ENCODE results near the gene VAT1L.
"Not testable (repeated sequence)": the region's sequence is repeated elsewhere in the genome, so short reads cannot be mapped to it uniquely, and the experiment has no call there.

Gene VAT1L

DNA sequence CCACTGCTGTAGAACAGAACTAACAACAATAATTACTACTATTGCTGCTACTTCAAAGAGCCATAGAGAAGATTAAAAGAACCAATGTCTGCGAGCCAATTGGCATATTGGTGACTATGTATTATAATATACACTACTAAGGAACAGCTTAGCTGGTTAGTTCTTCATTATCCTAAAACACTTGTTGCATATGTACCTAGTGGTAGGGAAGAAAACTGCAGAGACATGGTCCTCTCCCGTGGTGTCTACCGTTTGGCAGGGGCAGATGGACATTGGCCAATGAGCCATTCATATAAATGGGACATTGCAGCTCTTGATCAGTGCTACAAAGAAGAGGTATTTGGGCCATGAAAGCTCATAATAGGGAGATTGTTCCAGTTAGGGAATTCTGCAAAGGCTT, 187.6 kb downstream of the VAT1L start:
- TF ChIP-seq ZFX (IDR thresholded peaks at IDR 0.05; ENCODE audit: borderline replicate concordance) = no peak
- TF ChIP-seq, protein P1, sequence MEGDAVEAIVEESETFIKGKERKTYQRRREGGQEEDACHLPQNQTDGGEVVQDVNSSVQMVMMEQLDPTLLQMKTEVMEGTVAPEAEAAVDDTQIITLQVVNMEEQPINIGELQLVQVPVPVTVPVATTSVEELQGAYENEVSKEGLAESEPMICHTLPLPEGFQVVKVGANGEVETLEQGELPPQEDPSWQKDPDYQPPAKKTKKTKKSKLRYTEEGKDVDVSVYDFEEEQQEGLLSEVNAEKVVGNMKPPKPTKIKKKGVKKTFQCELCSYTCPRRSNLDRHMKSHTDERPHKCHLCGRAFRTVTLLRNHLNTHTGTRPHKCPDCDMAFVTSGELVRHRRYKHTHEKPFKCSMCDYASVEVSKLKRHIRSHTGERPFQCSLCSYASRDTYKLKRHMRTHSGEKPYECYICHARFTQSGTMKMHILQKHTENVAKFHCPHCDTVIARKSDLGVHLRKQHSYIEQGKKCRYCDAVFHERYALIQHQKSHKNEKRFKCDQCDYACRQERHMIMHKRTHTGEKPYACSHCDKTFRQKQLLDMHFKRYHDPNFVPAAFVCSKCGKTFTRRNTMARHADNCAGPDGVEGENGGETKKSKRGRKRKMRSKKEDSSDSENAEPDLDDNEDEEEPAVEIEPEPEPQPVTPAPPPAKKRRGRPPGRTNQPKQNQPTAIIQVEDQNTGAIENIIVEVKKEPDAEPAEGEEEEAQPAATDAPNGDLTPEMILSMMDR (IDR thresholded peaks at IDR 0.05) = 0 out of 2 replicates have a peak, but pooled peaks have one; percentile 5
- no peak overlapping the region for H3K27ac ChIP-seq

DNA sequence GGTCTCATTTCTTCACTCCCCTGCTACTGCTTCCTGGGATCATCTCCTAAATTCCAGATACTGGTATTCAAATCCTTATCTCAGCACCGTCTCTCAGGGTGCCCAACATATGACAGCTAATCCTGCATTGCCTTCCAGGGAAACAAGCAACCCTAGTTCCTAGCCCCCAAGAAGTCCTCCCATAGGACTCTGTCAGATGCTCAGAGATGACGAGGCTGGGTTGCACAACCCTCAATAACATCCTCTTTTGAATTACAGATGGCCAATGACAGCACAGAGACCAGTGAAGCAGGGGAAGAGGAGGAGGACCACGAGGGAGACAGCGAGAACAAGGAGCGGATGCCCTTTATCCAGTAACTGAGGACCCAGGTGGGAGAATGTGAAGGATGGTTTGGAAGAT, 189.0 kb downstream of the VAT1L start:
- no peak overlapping the region for H3K27ac ChIP-seq
- TF ChIP-seq, protein P1 (IDR thresholded peaks at IDR 0.05) = no peak
- TF ChIP-seq ZFX (IDR thresholded peaks at IDR 0.05; ENCODE audit: borderline replicate concordance) = no peak

DNA sequence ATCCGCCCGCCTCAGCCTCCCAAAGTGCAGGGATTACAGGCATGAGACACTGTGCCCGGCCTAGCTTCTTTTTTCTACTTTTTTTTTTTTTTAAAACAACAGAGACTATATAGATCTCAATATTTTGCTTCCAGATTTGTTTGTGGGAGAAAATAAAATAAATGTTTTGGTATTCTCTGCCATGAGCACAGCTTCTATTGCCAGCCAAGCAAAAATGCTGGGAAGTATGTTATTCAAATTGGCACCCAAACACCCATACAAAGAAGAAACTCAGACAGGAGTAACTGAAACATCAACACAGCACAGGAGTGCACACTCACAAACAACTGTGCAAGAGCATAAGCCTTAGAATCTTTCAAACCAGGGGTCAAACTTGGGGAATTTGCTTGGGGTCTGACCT, 196.7 kb downstream of the VAT1L start:
- TF ChIP-seq, protein P1 (IDR thresholded peaks at IDR 0.05) = no peak
- no peak for TF ChIP-seq ZFX (IDR thresholded peaks at IDR 0.05; ENCODE audit: borderline replicate concordance)

DNA sequence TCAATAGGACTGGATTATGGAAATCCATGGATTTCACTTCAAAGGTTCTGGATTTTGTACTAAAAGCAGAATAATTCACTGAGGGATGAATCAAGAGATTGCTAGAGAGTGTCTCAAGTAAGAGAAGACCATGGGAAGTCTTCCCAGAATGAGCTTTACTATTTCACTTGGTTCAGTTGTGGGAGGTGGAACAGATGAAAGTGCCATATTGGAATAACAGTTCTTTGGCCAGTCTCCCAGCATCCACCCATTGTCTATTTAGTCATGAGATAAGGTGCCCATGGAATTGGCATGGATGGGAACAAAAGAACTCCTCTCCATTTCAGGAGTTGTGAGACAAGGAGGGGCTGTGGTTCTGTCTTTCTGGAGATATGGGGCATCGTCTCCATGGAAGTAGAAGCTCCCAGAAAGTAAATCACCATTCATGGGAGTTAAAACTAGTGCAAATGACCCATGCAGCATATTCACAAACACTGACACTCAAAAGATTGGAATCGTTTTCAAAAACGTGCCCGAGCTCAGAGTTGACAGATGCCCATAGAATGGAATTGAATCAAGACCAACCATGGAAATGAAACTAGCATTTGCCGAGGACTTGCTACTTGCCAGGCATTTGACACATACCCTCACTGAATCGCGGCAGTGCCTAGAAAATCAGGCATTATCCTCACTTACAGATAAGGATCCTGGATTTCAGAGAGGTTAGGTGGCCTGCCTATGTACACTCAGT, 197.8 kb downstream of the VAT1L start:
- H3K27ac ChIP-seq = no peak overlapping the region
- TF ChIP-seq, protein P1 (IDR thresholded peaks at IDR 0.05) = no peak
- TF ChIP-seq ZFX (IDR thresholded peaks at IDR 0.05; ENCODE audit: borderline replicate concordance) = no peak

More for the DNA sequence above, 196.7 kb downstream of the VAT1L start:
- H3K27ac ChIP-seq = no peak overlapping the region

DNA sequence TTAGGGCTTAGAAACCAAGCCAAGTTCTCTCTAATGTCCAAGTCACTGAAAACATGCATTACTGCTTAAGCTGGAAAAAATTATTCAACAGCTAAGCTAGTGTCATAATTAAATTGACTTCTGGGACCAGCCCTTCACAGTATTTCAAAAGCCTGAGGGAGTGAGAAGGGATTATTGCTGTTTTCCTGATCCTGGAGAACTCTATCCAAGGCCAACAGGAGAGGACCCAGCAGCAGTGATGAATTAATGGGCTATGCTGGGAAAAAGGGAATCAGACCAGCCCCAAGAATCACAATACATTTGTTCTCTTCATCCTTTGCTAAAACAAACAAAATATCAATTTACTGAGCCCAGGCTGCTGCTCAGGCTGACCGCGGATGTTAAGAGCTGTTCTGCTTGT, 199.4 kb downstream of the VAT1L start:
- TF ChIP-seq ZFX (IDR thresholded peaks at IDR 0.05; ENCODE audit: borderline replicate concordance) = no peak
- TF ChIP-seq, protein P1 (IDR thresholded peaks at IDR 0.05) = no peak
- no peak overlapping the region for H3K27ac ChIP-seq

DNA sequence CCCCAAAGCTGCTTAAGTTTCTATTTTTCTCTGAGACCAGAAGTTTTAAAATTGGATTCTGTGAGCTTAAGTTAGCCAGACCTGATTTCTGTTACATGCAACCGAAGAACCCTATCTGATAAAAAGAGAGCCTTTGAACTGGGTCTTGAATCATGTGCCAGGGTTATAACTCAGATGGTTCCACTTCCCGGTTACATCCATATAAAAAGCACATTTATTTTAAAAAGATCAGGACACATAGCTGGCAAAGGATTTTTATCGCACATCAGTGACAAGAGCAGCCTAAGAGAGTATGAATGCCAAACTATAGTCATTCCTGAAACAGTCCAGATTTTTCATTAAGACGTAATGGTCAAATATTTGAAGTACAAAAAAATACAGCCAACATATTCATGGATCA, 201.5 kb downstream of the VAT1L start:
- TF ChIP-seq ZFX (IDR thresholded peaks at IDR 0.05; ENCODE audit: borderline replicate concordance) = no peak
- TF ChIP-seq, protein P1 (IDR thresholded peaks at IDR 0.05) = no peak
- no peak overlapping the region for H3K27ac ChIP-seq

DNA sequence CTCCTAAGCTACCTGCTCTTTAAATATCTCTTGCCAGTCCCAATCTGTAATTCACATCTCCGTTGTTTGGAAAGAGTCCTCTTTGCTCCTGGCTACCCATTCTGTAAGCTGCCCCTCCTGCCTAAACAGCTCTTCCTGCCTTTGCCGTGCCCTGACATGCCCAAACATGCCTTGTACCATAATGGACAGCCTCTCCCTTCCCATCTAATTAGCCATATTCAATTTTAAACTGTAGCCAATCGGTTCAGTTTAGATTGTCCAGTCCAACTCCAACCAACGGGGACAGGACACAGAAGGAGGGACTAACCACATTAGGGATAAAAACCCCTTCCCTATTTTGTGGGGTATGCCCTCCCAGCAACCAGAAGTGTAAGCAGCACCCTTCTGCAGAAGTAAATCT, 203.3 kb downstream of the VAT1L start:
- H3K27ac ChIP-seq = no peak overlapping the region
- no peak for TF ChIP-seq ZFX (IDR thresholded peaks at IDR 0.05; ENCODE audit: borderline replicate concordance)
- TF ChIP-seq, protein P1 (IDR thresholded peaks at IDR 0.05) = no peak

DNA sequence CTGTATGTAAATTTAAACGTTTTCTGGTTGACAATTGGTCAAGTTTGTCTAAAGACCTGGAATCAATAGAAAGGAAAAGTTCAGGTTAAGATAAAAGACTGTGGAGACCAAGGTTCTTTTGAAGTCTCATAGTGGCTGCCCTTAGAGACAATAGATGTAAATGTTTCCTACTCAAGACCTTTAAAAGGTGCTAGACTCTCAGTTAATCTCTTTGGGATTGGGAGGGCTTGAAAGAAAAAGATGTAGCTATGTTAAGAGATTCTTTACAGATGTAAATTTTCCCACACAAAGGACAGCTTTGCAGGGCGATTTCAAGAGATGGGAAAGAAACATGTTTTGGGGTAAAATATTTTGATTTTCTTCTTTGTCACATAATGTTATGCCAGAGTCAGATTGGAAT, 204.0 kb downstream of the VAT1L start:
- H3K27ac ChIP-seq = not testable (repeated sequence)

All from 22Rv1 (cell line).